Left hindlimb (tissue), 1 donor: ENCODE data around the gene CCDC82.

Experiments used
- DNase-seq: peaks from one replicate; pipeline ENCODE4 v3.0.0-alpha.2; 2018

The CCDC82 gene

DNA sequence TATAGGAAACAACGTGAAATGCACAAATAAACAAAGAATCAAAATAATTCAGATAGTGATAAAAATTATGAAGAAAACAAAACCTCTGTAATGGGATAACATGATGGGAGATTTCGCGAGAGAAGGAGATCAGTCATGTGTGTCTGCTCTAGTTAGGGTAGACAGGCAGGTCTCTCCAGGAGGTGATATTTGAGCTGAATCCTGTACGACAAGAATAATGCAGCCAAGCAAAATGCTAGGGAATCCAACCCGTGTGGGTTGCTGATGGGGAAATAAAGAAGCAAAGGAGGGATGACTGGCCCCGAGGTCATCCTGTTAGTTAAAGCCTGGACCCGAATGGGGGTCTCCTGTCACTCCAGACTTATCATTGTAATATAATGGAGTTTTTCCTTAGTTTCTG is 62.8 kb downstream of the CCDC82 start:
- no peak for DNase-seq

DNA sequence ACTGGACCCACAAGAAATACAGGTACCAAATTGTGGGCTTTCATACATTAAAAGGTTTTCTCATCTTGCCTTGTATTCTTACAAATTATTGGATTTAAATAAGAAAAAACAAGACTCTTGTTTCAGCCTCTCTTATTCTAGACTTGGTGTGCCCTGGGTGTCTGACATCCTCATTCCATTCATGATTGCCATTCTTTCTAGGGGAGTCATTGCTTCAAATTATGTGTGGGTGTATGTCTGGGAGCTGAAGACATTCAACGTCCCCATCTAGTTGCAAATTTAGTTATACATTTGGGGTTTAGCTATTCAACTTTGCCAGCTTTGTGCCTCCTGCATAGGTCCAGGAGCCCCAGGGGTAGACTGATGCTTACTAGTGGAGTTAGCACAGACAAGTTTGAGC is 64.8 kb downstream of the CCDC82 start:
- DNase-seq = no peak

DNA sequence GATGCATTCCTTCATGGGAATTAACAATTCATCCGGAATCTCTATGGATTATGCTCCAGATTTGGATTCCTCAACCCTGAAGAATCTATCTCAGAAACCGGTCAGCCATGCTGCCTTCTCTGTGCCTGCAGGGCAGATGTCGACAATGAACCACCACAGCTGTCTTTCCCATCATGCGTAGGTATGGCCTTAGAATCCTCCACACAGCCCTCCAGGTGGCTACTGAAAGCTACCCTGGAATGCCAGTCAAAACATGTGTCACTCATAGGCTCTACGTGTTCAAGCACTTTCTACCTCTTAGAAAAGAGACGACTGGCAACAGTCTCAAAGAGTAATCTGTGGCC is 66.1 kb downstream of the CCDC82 start:
- DNase-seq = no peak

DNA sequence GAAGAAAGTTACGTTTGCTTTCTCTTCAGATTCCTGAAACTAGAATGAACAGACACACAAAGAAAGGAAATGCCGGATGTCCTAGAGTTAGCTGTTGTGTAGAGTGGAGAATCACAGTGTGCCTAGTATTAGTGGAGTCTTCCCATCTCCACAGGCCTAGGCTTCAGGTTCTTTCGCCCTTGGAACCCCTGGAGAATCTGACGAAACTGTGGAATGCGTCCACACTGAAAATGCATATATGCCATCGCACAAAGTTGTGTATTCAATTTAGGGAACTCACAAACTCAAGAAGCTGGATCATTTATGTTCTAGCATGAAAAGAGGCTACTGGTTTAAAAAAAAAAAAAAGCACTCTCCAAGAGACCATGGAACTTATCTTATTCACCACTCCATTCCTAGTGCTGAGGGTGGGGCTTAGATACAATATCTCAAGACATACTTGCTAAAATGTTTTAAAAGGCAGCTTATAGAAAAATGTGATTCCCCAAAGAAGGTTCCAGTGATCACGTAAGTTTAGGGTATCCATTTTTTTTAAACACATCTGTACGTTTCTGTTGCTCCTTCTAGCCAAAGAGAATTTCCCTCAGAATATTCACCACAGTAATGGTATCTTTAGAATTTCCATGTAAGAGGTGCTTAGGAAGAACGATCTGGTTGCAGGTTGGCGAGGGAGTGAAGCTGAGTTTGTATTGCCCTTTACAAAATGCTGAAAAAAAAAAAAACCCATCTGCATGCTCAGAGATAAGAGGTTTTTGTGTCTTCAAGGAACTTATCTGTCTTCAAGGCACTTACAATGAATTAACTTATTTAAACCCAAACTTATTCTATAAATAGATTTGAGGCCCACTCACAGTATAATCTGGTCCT is 66.7 kb downstream of the CCDC82 start:
- DNase-seq = no peak

DNA sequence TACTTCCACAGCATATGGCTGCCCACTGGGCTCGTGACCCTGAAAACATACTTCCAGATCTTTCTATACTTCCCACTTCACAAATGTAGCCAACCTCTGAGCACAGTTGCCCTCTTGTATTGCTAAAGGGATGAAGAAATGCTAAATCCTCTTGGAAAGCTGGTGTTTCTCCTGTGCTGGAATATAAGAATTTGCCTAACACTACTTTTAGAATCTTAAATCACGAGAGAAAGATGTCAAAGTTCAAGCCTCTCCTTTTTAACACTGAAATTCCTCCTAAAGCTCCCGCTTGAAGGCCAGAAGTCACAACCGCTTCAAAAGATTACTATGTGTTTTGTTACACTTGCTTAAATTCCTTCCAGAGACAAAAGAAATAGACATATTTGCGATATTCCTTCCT is 68.6 kb downstream of the CCDC82 start:
- no peak for DNase-seq

DNA sequence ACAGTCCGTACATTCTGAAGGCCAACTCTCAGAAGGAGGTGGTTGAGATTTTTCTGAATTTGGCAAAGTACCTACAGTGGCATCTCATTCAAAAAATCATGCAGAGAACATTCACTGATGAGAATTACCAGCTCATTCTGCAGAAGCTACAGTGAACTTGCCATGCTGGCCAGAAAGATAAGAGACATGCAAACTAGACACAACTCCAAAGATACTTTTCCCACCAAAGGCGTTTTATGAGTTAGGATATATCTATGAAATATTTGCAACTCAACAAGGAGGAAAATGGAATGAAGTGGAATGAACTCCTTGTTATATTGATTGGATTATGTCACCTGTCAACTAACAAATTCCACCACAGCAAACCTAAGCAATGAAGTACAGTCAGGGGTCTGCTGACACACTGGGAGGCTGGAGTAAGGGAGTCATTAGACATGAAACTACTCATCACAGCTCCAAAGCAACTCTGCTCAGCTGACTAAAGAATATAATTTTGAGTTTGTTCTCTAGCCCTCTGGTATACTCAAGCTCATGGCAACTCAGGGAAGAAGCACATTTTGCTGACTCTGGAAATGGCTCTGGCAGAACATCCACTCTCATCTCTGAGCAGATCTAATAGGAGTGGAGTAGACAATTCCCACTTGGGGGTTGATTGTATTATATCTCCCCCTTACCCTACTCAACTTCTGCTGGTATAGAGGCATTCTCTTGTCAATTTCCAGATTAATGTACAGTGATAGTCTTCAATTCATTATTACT is 69.6 kb downstream of the CCDC82 start:
- DNase-seq = no peak

DNA sequence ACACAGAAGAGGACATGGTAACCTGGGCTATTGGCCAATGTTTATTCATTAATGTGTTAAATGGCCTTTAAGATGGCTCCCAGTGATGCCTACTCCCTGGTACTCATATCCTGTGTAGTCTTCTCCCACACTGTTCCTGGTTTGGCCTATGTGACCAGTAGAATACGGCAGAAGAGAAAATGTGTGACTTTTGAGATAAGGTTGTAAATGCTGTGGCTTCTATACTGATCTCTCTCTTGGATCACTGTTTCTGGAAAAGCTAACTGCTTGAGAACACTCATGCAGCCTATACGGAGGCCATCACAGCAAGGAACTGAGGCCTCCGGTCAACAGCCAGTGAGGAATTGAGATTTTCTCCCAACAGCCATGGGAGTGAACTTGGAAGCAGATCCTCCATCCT is 70.9 kb downstream of the CCDC82 start:
- no peak for DNase-seq

DNA sequence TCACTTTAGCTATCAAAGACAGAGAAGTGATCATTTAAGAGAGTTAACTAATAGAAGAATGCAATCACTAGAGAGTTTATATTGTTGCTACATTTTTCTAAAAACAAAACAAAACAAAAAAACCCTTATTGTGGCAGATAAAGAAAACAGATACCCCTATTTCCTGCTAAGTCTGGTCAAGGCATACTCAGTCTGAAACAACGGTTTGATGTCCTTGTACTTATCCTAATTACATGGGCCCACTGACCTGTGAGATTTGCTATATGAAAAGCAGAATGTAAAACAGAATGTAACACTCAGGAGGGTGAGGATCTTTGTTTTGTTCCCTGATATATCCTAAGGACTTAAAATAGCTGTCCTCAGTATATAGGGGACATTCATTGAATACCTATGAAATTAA is 71.3 kb downstream of the CCDC82 start:
- no peak for DNase-seq

DNA sequence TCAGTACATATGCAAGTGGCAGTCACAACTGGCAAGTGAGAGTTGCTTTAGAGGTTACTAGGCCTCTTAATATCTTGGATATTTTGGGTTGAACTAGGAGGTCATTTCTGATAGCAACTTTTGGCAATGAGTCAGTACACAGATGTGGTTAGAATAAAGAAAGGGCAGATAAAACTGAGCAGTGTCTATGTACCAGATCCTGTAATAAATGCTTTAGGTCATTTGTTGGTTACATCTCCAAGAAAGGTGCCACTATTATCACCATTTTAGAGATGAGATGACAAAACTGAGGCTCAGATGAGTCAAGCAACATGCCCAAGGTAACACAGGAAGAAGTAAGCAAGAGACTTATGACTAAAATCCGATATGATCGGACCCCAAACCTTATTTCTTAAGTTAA is 71.7 kb downstream of the CCDC82 start:
- DNase-seq = no peak

DNA sequence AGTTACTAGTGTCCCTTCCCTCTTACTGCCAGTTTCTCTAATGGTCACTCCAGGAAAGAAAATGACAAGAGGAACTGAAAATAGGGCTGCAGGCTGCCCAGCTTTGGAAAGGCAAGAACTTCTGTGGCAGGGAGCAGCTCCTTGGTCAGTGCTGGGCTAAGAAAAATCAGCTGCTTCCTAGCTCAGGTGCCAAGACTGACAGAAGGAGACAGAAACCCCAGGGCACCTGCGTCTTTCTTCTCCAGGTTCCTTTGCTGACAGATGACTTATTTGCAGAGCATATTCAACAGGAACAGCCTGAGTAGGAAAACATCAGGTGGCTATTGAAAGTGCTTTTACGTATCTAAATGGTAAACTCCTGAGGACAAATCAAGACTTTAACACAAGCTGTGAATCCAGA is 72.1 kb downstream of the CCDC82 start:
- DNase-seq = no peak

DNA sequence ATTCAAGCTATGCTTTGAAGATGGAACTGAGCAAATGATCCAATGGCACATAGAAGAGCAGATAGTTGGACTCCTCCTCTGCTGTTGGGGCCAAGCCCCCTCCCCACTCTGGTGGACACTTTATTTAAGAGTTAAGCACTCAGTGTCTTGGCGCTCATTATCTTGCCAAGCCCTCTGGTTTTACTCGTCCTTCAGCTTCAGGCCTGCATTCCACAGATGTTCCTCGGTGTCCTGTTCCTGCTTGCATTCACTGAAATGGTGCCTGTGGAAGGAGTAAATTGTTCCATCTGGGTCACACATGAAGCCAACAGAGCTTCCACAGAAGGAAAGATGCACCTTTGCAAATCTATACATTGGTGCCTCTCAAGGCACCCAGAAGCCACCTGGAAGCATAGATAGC is 72.8 kb downstream of the CCDC82 start:
- DNase-seq = no peak

DNA sequence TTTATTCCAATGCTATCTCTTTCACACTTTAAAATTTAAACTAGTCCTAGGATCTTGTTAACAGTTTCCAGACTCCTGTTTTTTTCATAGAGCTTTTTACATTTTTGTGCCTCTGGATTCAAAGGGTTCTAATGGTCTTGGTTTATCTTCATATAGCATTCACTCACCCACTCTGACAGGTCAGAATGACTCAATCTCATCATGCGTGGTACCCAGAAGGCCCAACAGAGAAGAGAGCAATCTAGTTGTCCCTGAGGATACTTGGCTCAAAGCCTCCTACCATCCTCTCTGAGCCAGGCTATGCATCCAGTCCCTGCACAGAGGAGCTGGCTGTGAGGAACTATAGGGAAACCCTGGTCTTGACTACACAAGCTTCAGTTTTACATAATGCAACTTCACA is 74.2 kb downstream of the CCDC82 start:
- no peak for DNase-seq

DNA sequence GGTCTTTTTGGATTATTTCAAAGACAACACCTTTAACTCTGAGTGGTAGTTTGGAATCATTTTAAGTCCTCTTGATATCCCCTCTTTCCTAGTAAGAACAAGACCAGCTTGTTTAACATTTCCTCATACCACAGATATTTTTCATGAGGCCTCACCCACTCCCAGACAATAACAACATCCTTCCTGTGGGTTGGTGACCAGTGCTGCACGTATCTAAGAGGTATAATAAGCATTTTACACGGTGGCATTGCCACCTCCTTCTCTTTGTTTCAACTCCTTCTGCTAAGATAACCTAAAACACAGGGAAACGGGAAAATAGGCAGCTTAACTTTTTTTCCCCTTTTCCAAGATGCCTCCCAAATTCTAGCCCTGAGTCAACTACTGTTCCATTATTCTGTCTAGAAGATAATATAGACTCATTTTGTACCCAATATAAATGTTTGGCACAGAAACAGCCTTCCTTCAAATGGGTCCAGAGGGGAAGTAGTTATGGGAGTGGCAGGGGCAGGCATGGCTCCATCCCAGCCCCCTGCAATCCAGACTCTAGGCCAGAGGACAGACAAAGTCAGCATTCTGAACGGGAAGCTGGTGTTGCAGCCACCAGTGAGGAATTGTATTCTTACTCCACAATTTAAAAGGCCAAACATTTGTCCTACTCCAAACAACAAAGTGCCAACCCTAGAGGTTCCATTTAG is 75.2 kb downstream of the CCDC82 start:
- DNase-seq = no peak

DNA sequence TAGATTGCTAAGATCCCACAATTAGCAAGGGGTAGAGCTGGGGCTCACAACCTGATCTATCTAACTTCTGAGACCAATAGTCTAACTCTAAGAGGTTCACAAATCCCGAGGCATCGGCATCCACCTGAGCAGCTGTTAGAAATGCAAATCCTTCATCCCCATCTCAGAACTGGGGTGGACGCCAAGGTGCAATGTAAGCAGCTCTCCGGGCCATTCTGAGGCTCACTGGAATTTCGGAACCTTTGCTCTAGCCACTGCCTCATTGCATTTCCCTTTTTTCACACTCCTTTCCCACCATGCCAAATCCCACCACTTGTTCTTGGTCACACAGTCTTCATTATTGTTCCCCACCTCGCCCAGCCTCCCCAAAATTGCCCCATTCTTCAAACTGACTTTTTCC is 76.5 kb downstream of the CCDC82 start:
- no peak for DNase-seq

DNA sequence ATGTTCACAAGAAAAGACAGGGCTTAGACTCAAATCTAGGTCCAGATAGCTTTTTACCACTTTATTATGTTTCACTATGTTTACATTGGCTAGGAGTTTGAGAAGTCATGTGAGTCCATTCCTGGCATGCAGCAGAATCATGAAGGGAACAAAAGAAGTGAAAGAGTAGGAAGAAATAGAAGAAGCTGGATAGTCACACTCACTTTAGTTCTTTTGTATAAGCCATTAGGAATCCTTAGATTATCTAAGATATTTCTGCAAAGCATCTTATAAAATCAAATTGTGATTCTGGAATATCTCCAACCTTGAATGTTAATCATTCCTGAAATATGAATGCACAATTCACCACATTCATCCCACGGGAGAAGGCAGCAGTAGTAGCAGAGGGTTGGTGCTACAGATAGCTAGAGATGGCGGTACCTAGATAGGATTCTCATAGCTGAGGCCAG is 78.6 kb downstream of the CCDC82 start:
- no peak for DNase-seq

DNA sequence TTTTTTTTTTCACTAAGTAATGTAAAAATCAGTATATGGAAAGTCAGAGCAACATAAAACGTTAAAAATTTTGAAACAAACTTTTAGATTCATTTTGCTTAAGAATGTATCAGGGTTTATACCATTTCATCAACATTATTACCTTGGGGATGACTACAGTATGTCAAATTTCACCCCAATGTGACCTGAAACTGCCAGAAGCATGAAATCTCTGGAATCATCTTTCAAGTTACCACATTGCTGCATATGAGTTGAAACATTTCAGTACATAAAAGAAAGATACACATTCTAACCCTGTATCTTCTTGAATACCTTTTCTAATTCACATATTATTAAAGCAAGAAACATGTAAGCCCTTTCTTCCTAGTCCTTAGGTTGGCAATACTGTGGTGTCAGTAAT is 79.5 kb downstream of the CCDC82 start:
- DNase-seq = no peak

DNA sequence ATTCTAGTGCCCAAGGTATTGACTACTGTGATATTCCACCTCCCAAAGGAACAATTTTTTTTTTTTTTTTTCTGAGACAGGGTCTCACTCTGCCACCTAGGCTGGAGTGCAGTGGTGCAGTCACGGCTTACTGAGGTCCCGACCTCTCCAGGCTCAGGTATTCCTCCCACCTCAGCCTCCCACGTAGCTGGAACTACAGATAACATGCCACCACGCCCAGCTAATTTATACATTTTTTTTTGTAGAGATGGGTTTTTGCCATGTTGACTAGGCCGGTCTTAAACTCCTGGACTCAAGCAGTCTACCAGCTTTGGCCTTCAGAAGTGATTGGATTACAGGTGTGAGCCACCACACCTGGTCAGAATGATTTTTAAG is 80.1 kb downstream of the CCDC82 start:
- no peak for DNase-seq

DNA sequence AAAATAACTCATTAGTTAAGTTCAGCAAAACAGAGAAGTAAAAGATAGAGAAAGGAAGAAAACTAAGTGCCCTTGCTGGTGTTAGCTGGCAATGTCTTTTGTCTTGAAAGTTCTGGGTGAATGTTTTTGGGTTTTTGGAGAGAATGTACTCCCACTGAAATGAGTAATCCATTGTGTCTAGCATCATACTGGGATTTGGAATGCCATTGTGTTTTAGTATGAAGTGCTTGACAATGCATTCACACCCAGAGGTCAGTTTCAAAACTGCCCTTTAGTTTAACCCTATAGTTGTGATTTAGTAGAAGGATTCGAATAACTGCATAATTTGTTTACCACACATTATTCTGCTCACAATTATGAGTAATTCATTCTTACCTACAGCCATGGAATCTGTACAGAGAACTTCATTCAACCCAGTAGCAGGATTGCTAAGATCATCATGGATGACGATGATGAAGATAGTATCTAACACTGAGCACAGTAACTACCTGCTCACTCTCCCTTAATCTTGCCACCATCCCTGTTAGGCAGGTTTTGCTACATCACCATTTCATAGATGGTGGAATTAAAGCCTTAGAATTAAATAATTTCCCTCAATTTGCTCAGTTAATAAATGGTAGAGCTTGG is 80.6 kb downstream of the CCDC82 start:
- no peak for DNase-seq

DNA sequence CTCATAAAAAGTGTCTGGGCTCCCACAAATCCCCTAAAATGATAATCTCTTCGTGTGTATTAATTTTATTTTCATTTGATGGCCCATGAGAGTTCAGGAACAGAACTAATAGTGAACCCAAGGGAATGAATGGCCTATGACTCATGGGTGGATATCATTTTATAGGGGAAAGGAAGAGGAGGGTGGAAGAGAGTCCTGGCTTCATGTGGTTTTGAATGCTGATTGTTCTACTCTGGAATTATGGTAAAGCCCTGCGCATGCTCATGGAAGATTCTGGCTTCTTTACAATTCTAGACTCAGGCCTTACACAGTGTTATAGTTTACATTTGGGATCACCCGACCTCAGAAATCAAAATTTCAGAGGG is 82.0 kb downstream of the CCDC82 start:
- DNase-seq = no peak

DNA sequence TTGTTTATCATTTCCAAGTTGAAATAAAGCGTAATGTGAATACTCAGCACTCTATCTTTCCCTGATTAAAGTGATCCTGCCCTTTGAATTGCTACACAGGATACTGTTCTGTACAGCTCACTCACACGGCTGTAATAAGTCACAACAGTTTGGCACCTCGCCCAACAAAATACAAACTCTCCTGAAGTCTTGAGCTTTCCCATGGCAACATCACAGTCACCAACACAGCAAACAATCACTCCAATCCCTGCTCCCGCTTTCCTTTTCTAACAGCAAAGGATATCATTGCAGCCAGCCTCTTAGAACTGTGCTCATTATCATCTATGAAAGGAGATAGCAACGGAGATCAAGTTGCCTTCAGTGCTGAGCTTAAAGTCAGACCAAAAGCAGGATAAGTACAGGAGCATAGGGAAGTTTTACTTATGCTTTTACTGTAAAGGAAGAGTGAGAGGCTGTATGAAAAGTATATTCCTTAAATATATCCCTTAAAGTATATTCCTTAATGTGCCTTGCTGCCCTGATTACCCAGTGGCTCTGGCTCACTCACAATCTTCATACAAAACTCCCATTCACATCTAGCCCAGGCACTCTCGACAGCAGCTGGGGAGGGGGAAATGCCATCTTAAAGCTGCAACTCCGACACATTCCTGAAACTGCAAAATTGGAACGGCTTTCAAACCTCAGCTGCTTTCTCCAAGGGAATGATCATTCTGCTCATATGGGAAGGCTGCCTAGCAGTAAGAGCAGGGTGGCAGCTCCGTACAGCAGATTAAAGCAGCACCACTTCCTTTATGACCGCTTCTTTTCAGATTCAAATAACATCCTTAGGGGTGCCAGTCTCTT is 82.6 kb downstream of the CCDC82 start:
- peak; percentile 87 for DNase-seq

DNA sequence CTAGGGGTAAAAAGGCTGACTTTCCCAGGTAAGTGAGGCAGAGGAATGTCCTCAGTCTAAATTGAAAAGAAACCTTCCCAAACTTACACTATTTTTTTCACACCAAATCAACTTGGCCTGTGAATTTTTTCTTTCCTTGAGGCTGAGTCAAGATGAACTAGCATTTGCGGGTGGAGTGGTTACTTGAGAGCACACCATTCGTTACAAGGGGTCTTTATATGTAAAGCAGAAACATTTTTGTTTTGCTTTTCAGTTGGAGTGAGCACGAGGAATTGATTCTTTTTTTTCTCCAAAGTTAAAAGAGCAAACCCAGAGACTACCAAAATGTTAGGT is 83.1 kb downstream of the CCDC82 start:
- DNase-seq = no peak

DNA sequence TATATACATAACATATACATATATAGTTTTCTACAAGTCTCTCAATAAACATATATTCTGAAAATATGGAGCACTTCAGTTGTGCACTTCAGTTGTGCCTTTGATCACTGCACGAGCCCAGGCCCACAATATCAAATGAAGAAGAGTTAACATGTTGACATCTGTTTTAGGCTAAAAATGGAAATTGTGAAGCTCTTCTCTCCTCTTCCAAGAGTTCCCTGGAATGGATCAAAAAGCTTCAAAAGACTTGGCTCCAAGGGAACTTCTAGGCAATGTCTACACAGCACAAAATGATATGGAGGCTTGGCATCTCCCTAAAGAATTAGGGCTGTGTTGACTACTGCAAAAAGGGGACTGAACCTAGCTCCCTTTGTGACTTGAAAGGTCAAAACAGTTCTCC is 83.6 kb downstream of the CCDC82 start:
- DNase-seq = no peak

DNA sequence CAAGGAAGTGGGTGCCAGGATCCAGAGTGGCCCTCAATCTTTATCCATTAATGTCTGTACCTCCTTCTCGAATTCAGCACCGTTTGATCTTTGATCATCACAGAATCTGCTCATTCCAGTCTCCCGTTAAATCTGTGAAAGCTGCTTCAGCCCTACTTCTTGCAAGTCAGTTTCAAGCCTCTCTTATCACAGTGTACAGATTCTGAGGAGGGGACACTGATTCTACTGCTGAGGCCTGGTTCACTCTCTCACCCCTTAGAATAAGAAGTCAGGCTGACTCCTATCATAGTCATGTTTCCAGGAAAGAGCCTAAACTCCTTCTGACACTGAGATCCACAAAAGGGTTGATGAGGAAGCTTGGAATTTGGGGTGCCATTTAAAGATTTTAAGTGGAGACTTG is 85.7 kb downstream of the CCDC82 start:
- DNase-seq = no peak
